ENCODE measurements around the gene ST6GALNAC2.

ST6GALNAC2 gene

GRCh38 chr17:76543482-76543825 is 42.2 kb downstream of the ST6GALNAC2 start:
- peaks cover 27% of the 10 kb centered on the region for H3K27me3 Mint-ChIP-seq (ENCODE audit: low read depth)
- H3K4me1 Mint-ChIP-seq: peaks cover 59% of the 10 kb centered on the region
- no peaks in the 10 kb centered on the region for H3K9me3 Mint-ChIP-seq
- no peak for TF ChIP-seq CTCF (IDR thresholded peaks at IDR 0.05; ENCODE audit: unreplicated experiment in 3 of 3)
- no peaks in the 10 kb centered on the region for H3K36me3 Mint-ChIP-seq (ENCODE audit: low read depth)
- H3K4me3 Mint-ChIP-seq: peak overlapping the region in 2 of 3 experiments; percentile 48 to 55
- H3K27ac Mint-ChIP-seq: peak overlapping the region; percentile 63 to 86 (median 82)

- Mint-ChIP-seq H3K27me3 (ENCODE audit: low read depth) (peaks cover 27% of the 10 kb centered on the region), H3K4me3 (no peak overlapping the region), H3K4me1 (peaks cover 59% of the 10 kb centered on the region), H3K9me3 (no peaks in the 10 kb centered on the region), H3K36me3 (ENCODE audit: low read depth) (no peaks in the 10 kb centered on the region), H3K27ac (no peak overlapping the region)
- no peak for TF ChIP-seq CTCF (IDR thresholded peaks at IDR 0.05; ENCODE audit: unreplicated experiment in 3 of 3)
Observed at GRCh38 chr17:76542984-76543383, 42.7 kb downstream of the ST6GALNAC2 start.

GRCh38 chr17:76542566-76542971 is 43.1 kb downstream of the ST6GALNAC2 start:
- Mint-ChIP-seq H3K4me3 (no peak overlapping the region), H3K36me3 (ENCODE audit: low read depth) (no peaks in the 10 kb centered on the region), H3K9me3 (no peaks in the 10 kb centered on the region), H3K4me1 (peaks cover 59% of the 10 kb centered on the region), H3K27ac (no peak overlapping the region), H3K27me3 (ENCODE audit: low read depth) (peaks cover 27% of the 10 kb centered on the region)
- TF ChIP-seq CTCF (IDR thresholded peaks at IDR 0.05; ENCODE audit: unreplicated experiment in 3 of 3): no peak

- Mint-ChIP-seq H3K27ac (peak overlapping the region in 2 of 3 experiments; percentile 11 to 43), H3K36me3 (ENCODE audit: low read depth) (no peaks in the 10 kb centered on the region), H3K4me1 (peaks cover 59% of the 10 kb centered on the region), H3K4me3 (peak overlapping the region in 1 of 3 experiments; percentile 35), H3K9me3 (no peaks in the 10 kb centered on the region), H3K27me3 (ENCODE audit: low read depth) (peaks cover 33% of the 10 kb centered on the region)
- TF ChIP-seq CTCF (IDR thresholded peaks at IDR 0.05; ENCODE audit: unreplicated experiment in 3 of 3): no peak
Observed at GRCh38 chr17:76541739-76542454, 43.8 kb downstream of the ST6GALNAC2 start.

- Mint-ChIP-seq H3K4me3 (peak overlapping the region; percentile 80 to 86 (median 84)), H3K4me1 (peaks cover 67% of the 10 kb centered on the region), H3K27me3 (ENCODE audit: low read depth) (peaks cover 42% of the 10 kb centered on the region), H3K36me3 (ENCODE audit: low read depth) (no peaks in the 10 kb centered on the region), H3K27ac (peak overlapping the region; percentile 70 to 92 (median 73)), H3K9me3 (no peaks in the 10 kb centered on the region)
- TF ChIP-seq CTCF (IDR thresholded peaks at IDR 0.05; ENCODE audit: unreplicated experiment in 3 of 3): peak in 2 of 3 experiments; percentile 14 to 22
Observed at GRCh38 chr17:76540381-76541300, 45.0 kb downstream of the ST6GALNAC2 start.

Data from nephron (organoid).